Neural cell (in vitro differentiated cells): ENCODE data around the gene MRPS31. TPM values are rescaled to one million over a fixed set of nuclear protein-coding genes. Genes with fewer than 3 reads are reported as not detected.

Source experiments
- H2AFZ ChIP-seq: fragments of 200-600, 300-800 bp; sonication (generic), shearing (Covaris generic); 2 replicates; pipeline ENCODE4 v1.6.0; 2014; ENCODE audit warnings: low read depth, mild to moderate bottlenecking, antibody characterized with exemption, low read length, moderate library complexity
- H3F3A ChIP-seq: fragments of 200-600 bp; shearing (Covaris generic); 2 replicates; pipeline ENCODE4 v1.6.1; 2016; ENCODE audit warnings: mild to moderate bottlenecking, moderate library complexity, mixed read lengths, antibody characterized with exemption, low read length; ENCODE audit not compliant: insufficient read depth, poor library complexity, severe bottlenecking
- H3K27ac ChIP-seq: fragments of 200-600, 300-800 bp; sonication (generic), shearing (Covaris generic); 2 replicates; pipeline ENCODE4 v1.5.1; 2014; ENCODE audit warnings: mild to moderate bottlenecking, low read length, moderate library complexity
- H3K27me3 ChIP-seq: fragments of 300-800, 200-600 bp; sonication (generic), shearing (Covaris generic); 2 replicates; pipeline ENCODE4 v1.6.0; 2014; ENCODE audit warnings: mild to moderate bottlenecking, low read depth, low read length, moderate library complexity; ENCODE audit not compliant: insufficient read depth
- H3K36me3 ChIP-seq: fragments of 300-800, 200-600 bp; sonication (generic), shearing (Covaris generic); 2 replicates; pipeline ENCODE4 v1.5.1; 2014; ENCODE audit warnings: mild to moderate bottlenecking, antibody characterized with exemption, low read length, moderate library complexity; ENCODE audit not compliant: insufficient read depth
- H3K4me2 ChIP-seq: fragments of 300-800, 200-600 bp; sonication (generic), shearing (Covaris generic); 2 replicates; pipeline ENCODE4 v1.6.0; 2014; ENCODE audit warnings: mild to moderate bottlenecking, low read length
- H3K4me3 ChIP-seq: fragments of 300-800, 200-600 bp; sonication (generic), shearing (Covaris generic); 2 replicates; pipeline ENCODE4 v1.5.1; 2014; ENCODE audit warnings: mild to moderate bottlenecking, low read length, moderate library complexity
- H3K79me2 ChIP-seq: fragments of 200-600 bp; shearing (Covaris generic); replicated peaks from 2 replicates; pipeline ENCODE4 v1.6.0; 2014; ENCODE audit warnings: mild to moderate bottlenecking, low read length, moderate library complexity; ENCODE audit not compliant: insufficient read depth
- H3K9ac ChIP-seq: fragments of 300-800, 200-600 bp; sonication (generic), shearing (Covaris generic); 2 replicates; pipeline ENCODE4 v1.6.1; 2016; ENCODE audit warnings: mild to moderate bottlenecking, low read length, mixed read lengths
- H3K9me2 ChIP-seq: fragments of 200-600 bp; shearing (Covaris generic); 2 replicates; pipeline ENCODE4 v1.6.1; 2016; ENCODE audit warnings: mild to moderate bottlenecking, low read length, mixed read lengths; ENCODE audit not compliant: insufficient read depth
- H3K9me3 ChIP-seq: fragments of 200-600, 300-800 bp; sonication (generic), shearing (Covaris generic); 2 replicates; pipeline ENCODE4 v1.6.1; 2016; ENCODE audit warnings: mild to moderate bottlenecking, mixed run types, low read length, moderate library complexity, mixed read lengths
- H4K20me1 ChIP-seq: fragments of 200-600 bp; shearing (Covaris generic); 2 replicates; pipeline ENCODE4 v1.6.1; 2016; ENCODE audit warnings: mild to moderate bottlenecking, mixed run types; ENCODE audit not compliant: insufficient read depth
- CTCF ChIP-seq: fragments of 450-650 bp; IDR thresholded peaks from 2 replicates; pipeline ENCODE4 v1.5.1; 2014; ENCODE audit warnings: antibody characterized with exemption, mild to moderate bottlenecking, moderate library complexity; ENCODE audit not compliant: poor library complexity, severe bottlenecking
- EP300 ChIP-seq: fragments of 450-650 bp; conservative IDR thresholded peaks from 2 replicates; pipeline ENCODE4 v1.6.1; 2014; ENCODE audit warnings: antibody characterized with exemption, mild to moderate bottlenecking, moderate library complexity; ENCODE audit not compliant: poor library complexity, severe bottlenecking
- EZH2 ChIP-seq: fragments of 200-600, 300-800 bp; shearing (Covaris generic), sonication (generic); IDR thresholded peaks from 2 replicates; pipeline ENCODE4 v1.6.1; 2014; ENCODE audit warnings: antibody characterized with exemption, low read length, borderline replicate concordance, mild to moderate bottlenecking; ENCODE audit not compliant: insufficient read depth, poor library complexity, severe bottlenecking
- MXI1 ChIP-seq: fragments of 450-650 bp; conservative IDR thresholded peaks from 2 replicates; pipeline ENCODE4 v1.6.1; 2014; ENCODE audit warnings: antibody characterized with exemption, mild to moderate bottlenecking; ENCODE audit not compliant: poor library complexity, severe bottlenecking
- POLR2AphosphoS5 ChIP-seq: IDR thresholded peaks from 2 replicates; pipeline ENCODE4 v1.6.1; 2012
- RAD21 ChIP-seq: fragments of 450-650 bp; conservative IDR thresholded peaks from 2 replicates; pipeline ENCODE4 v1.6.1; 2014; ENCODE audit warnings: antibody characterized with exemption, mild to moderate bottlenecking, moderate library complexity
- REST ChIP-seq: IDR thresholded peaks from 2 replicates; pipeline ENCODE4 v1.6.1; 2012; ENCODE audit warnings: borderline replicate concordance
- SMC3 ChIP-seq: fragments of 450-650 bp; conservative IDR thresholded peaks from 2 replicates; pipeline ENCODE4 v1.6.1; 2014; ENCODE audit warnings: antibody characterized with exemption, mild to moderate bottlenecking, moderate library complexity; ENCODE audit not compliant: poor library complexity
- TAF1 ChIP-seq: IDR thresholded peaks from 2 replicates; pipeline ENCODE4 v1.6.1; 2012; ENCODE audit warnings: low read depth
- polyA plus RNA-seq: library from polyadenylated mRNA; depleted of rRNA; stranded (reverse); fragments of >200 nt; gene quantifications from 2 replicates; pipeline ENCODE4 v1.2.3, GENCODE V29; 2014

The MRPS31 gene
- polyA plus RNA-seq, 1 donor from 2014 or later, result 72.4 TPM

GRCh38 chr13:40681341-40682146, 89.4 kb downstream of the MRPS31 start:
- Histone ChIP-seq H3K27ac (no peak overlapping the region), H3K36me3 (no peaks in the 10 kb centered on the region), H3K79me2 (no peaks in the 10 kb centered on the region), H3K27me3 (no peaks in the 10 kb centered on the region), H3F3A (no peaks in the 10 kb centered on the region), H2AFZ (no peak overlapping the region), H3K9me3 (no peaks in the 10 kb centered on the region), H3K9me2 (no peaks in the 10 kb centered on the region), H3K4me2 (no peak overlapping the region), H3K9ac (no peak overlapping the region), H3K4me3 (no peak overlapping the region), H4K20me1 (no peaks in the 10 kb centered on the region)
- TF ChIP-seq TAF1, result no peak
- no peak for TF ChIP-seq RAD21
- no peak for TF ChIP-seq EP300
- no peak for TF ChIP-seq REST
- TF ChIP-seq MXI1, result no peak
- no peak for TF ChIP-seq CTCF
- TF ChIP-seq SMC3, result no peak
- TF ChIP-seq POLR2AphosphoS5, result no peak
- no peak for TF ChIP-seq EZH2

- Histone ChIP-seq H2AFZ (no peak overlapping the region), H3K4me3 (no peak overlapping the region), H4K20me1 (no peaks in the 10 kb centered on the region), H3K27ac (no peak overlapping the region), H3K9ac (no peak overlapping the region), H3K9me2 (no peaks in the 10 kb centered on the region), H3K36me3 (no peaks in the 10 kb centered on the region), H3K79me2 (no peaks in the 10 kb centered on the region), H3K27me3 (no peaks in the 10 kb centered on the region), H3K4me2 (no peak overlapping the region), H3F3A (no peaks in the 10 kb centered on the region), H3K9me3 (no peaks in the 10 kb centered on the region)
- TF ChIP-seq CTCF (no peak), MXI1 (no peak), REST (no peak), POLR2AphosphoS5 (no peak), RAD21 (no peak), TAF1 (no peak), SMC3 (no peak), EZH2 (no peak), EP300 (no peak)
Measured at GRCh38 chr13:40680659-40681323, 90.2 kb downstream of the MRPS31 start.
